ENCODE measurements around the gene TMEM225B.
"Not testable (repeated sequence)": the region's sequence is repeated elsewhere in the genome, so short reads cannot be mapped to it uniquely, and the experiment has no call there.

The TMEM225B gene

GRCh38 chr7:99653269-99653668 is 55.2 kb downstream of the TMEM225B start:
- not testable (repeated sequence) for DNase-seq; H3K79me1 ChIP-seq (ENCODE audit: low read length); H3K18ac ChIP-seq (ENCODE audit: low read length); H3K4me1 ChIP-seq (ENCODE audit: control insufficient read depth, low read depth, low read length); H3K4ac ChIP-seq (ENCODE audit: low read depth, low read length); H2BK5ac ChIP-seq (ENCODE audit: low read length); H3K27me3 ChIP-seq (ENCODE audit: insufficient read depth, low read length, poor library complexity); H3K4me2 ChIP-seq (ENCODE audit: low read length); H3K23ac ChIP-seq (ENCODE audit: low read length); H2AK5ac ChIP-seq (ENCODE audit: low read length); H3K9ac ChIP-seq (ENCODE audit: low read length); H3K79me2 ChIP-seq (ENCODE audit: control insufficient read depth, insufficient read depth, low read length); H3K4me3 ChIP-seq (ENCODE audit: low read length); H3K56ac ChIP-seq (ENCODE audit: low read length); H2BK120ac ChIP-seq (ENCODE audit: low read depth, low read length); H4K5ac ChIP-seq (ENCODE audit: low read length); H3K27ac ChIP-seq (ENCODE audit: low read depth, low read length); H3K36me3 ChIP-seq (ENCODE audit: control insufficient read depth, insufficient read depth, low read length); H4K8ac ChIP-seq (ENCODE audit: low read depth, low read length); H2BK15ac ChIP-seq (replicated peaks; ENCODE audit: low read depth)
- no CpG with 5 or more reads among the region's 4 CpGs for WGBS (ENCODE audit: extremely low coverage, insufficient coverage, low lambda C conversion rate)

GRCh38 chr7:99653754-99654153 is 55.7 kb downstream of the TMEM225B start:
- Histone ChIP-seq H3K79me1 (ENCODE audit: low read length) (no peaks in the 10 kb centered on the region), H3K23ac (ENCODE audit: low read length) (no peak overlapping the region), H3K27me3 (ENCODE audit: insufficient read depth, low read length, poor library complexity) (no peaks in the 10 kb centered on the region), H2BK120ac (ENCODE audit: low read depth, low read length) (no peak overlapping the region), H3K36me3 (ENCODE audit: control insufficient read depth, insufficient read depth, low read length) (no peaks in the 10 kb centered on the region), H4K5ac (ENCODE audit: low read length) (no peak overlapping the region), H4K8ac (ENCODE audit: low read depth, low read length) (no peak overlapping the region), H3K4me3 (ENCODE audit: low read length) (no peak overlapping the region), H3K4me1 (ENCODE audit: control insufficient read depth, low read depth, low read length) (no peaks in the 10 kb centered on the region), H3K79me2 (ENCODE audit: control insufficient read depth, insufficient read depth, low read length) (no peaks in the 10 kb centered on the region), H3K56ac (ENCODE audit: low read length) (no peak overlapping the region), H3K4ac (ENCODE audit: low read depth, low read length) (no peak overlapping the region), H3K27ac (ENCODE audit: low read depth, low read length) (no peak overlapping the region), H3K18ac (ENCODE audit: low read length) (no peak overlapping the region), H2BK15ac (replicated peaks; ENCODE audit: low read depth) (no peak overlapping the region), H2AK5ac (ENCODE audit: low read length) (no peak overlapping the region), H3K9ac (ENCODE audit: low read length) (no peak overlapping the region), H2BK5ac (ENCODE audit: low read length) (no peak overlapping the region), H3K4me2 (ENCODE audit: low read length) (no peak overlapping the region)
- WGBS (ENCODE audit: extremely low coverage, insufficient coverage, low lambda C conversion rate): no CpG with 5 or more reads among the region's 3 CpGs
- no peak for DNase-seq

- not testable (repeated sequence) for H3K27me3 ChIP-seq (ENCODE audit: insufficient read depth, low read length, poor library complexity); H2BK5ac ChIP-seq (ENCODE audit: low read length); H3K9ac ChIP-seq (ENCODE audit: low read length); H2BK120ac ChIP-seq (ENCODE audit: low read depth, low read length); H4K8ac ChIP-seq (ENCODE audit: low read depth, low read length); H3K23ac ChIP-seq (ENCODE audit: low read length); H3K79me2 ChIP-seq (ENCODE audit: control insufficient read depth, insufficient read depth, low read length); H3K18ac ChIP-seq (ENCODE audit: low read length); H3K4ac ChIP-seq (ENCODE audit: low read depth, low read length); H3K4me2 ChIP-seq (ENCODE audit: low read length); H2BK15ac ChIP-seq (replicated peaks; ENCODE audit: low read depth); H3K79me1 ChIP-seq (ENCODE audit: low read length); H3K56ac ChIP-seq (ENCODE audit: low read length); H3K27ac ChIP-seq (ENCODE audit: low read depth, low read length); H4K5ac ChIP-seq (ENCODE audit: low read length); DNase-seq; H3K4me1 ChIP-seq (ENCODE audit: control insufficient read depth, low read depth, low read length); H3K36me3 ChIP-seq (ENCODE audit: control insufficient read depth, insufficient read depth, low read length); H3K4me3 ChIP-seq (ENCODE audit: low read length); H2AK5ac ChIP-seq (ENCODE audit: low read length)
- WGBS (ENCODE audit: extremely low coverage, insufficient coverage, low lambda C conversion rate): no CpG with 5 or more reads among the region's 3 CpGs
Measured at GRCh38 chr7:99654626-99655025, 56.6 kb downstream of the TMEM225B start.

GRCh38 chr7:99657879-99658278 is 59.8 kb downstream of the TMEM225B start:
- not testable (repeated sequence) for H3K9ac ChIP-seq (ENCODE audit: low read length); DNase-seq; H3K27me3 ChIP-seq (ENCODE audit: insufficient read depth, low read length, poor library complexity); H2AK5ac ChIP-seq (ENCODE audit: low read length); H3K4me1 ChIP-seq (ENCODE audit: control insufficient read depth, low read depth, low read length); H3K4me3 ChIP-seq (ENCODE audit: low read length); H3K4ac ChIP-seq (ENCODE audit: low read depth, low read length); H4K8ac ChIP-seq (ENCODE audit: low read depth, low read length); H4K5ac ChIP-seq (ENCODE audit: low read length); H3K79me1 ChIP-seq (ENCODE audit: low read length); H3K56ac ChIP-seq (ENCODE audit: low read length); H3K4me2 ChIP-seq (ENCODE audit: low read length); H3K18ac ChIP-seq (ENCODE audit: low read length); H3K27ac ChIP-seq (ENCODE audit: low read depth, low read length); H2BK120ac ChIP-seq (ENCODE audit: low read depth, low read length); H3K23ac ChIP-seq (ENCODE audit: low read length); H2BK15ac ChIP-seq (replicated peaks; ENCODE audit: low read depth); H3K79me2 ChIP-seq (ENCODE audit: control insufficient read depth, insufficient read depth, low read length); H3K36me3 ChIP-seq (ENCODE audit: control insufficient read depth, insufficient read depth, low read length); H2BK5ac ChIP-seq (ENCODE audit: low read length)
- WGBS (ENCODE audit: extremely low coverage, insufficient coverage, low lambda C conversion rate): no CpG with 5 or more reads among the region's 5 CpGs

Measured in mesendoderm (in vitro differentiated cells).